ENCODE measurements around the gene STMN1.
A peak's percentile ranks its signal among the peaks of the same experiment; 100 is the strongest.

The STMN1 gene

DNA sequence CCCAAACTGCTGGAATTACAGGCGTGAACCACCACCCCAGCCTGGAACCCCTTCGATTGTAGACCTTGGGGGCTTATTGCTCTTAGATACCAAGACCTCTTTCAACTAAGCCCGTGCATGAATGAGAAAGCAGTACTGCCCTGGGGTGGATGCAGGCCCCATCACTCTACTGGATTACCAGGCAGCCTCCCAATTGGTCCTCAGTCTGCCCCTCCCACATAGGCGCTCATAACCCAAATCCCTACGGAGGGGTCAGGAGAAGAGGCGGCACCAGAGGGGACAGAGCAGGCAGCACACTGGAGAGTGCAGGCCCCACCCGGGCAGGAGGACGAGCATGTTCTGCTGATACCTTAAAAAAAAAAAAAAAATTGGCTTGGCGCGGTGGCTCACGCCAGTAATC, 12.4 kb upstream of the STMN1 start:
- DNase-seq (ENCODE audit: low spot score), result no peak

- no peak for DNase-seq (ENCODE audit: low spot score)
These were observed 11.8 kb upstream of the STMN1 start for GRCh38 chr1:25917996-25918395.

DNA sequence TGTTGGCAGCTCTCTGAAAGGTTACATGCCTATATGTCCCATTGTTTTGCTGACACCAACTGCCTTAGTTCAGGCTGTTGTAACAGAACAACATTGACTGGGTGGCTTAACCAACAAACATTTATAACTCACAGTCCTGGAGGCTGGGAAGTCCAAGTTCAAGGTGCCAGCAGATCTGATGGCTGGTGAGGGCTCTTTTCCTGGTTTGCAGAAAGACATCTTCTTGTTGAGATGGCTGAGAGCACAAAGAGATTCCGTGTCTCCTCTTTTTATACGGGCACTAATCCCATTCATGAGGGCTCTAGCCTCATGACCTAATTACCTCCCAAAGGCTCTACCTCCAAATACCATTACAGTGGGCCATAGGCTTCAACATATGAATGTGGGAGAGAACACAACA, 10.2 kb upstream of the STMN1 start:
- DNase-seq (ENCODE audit: low spot score), result no peak

- DNase-seq (ENCODE audit: low spot score), result no peak
These were observed 8.1 kb upstream of the STMN1 start for GRCh38 chr1:25914074-25914995.

DNA sequence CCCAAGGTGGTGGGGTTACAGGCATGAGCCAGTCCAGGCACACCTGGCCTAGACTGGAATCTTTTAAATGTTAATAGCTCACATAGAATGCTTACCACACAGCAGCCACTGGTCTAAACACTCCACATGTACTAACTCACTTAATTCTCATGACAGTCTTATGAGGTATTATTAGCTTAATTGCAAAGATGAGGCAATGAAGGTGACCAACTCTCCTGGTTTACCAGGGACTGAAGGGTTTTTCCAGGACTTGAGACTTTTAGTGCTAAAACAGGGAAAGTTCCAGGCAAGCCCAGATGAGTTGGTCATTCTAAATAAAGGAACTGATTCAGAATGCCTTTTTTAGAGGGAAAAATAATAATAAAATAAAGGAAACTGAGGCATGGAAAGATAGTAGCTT, 7.0 kb upstream of the STMN1 start:
- no peak for DNase-seq (ENCODE audit: low spot score)

DNA sequence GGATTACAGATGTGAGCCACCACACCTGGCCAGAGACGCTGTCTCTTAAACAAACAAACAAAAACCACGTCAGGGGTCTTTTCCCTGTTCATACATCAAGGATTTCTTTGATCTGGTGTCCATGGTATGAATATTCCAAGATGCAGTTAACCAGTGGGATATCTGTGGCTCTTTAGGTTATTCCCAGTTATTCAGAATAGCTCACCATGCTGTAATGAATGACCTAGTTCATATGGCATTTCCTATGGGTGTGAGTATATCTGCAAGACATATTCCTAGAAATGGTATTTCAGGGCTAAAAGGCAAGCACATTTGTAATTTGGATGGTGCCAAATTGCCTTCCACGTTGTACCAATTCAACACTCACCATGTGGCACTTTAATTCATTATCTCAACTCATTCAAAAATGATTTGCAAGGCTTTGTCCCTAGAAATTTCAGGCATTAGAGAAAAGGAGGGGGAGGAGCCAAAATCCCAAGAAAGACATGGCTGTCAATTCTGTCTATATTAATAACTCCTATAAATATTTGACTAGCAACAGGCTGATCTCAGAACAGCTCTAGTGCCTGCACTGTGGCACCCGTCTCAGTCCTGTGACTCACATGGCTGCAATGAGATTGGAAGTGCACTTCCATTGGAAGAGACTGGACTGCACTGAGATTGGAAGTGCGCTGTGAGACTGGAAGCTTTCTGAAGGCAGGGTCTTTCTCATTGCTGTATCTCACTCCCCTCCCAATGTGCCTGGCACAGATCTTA, 6.0 kb upstream of the STMN1 start:
- no peak for DNase-seq (ENCODE audit: low spot score)

DNA sequence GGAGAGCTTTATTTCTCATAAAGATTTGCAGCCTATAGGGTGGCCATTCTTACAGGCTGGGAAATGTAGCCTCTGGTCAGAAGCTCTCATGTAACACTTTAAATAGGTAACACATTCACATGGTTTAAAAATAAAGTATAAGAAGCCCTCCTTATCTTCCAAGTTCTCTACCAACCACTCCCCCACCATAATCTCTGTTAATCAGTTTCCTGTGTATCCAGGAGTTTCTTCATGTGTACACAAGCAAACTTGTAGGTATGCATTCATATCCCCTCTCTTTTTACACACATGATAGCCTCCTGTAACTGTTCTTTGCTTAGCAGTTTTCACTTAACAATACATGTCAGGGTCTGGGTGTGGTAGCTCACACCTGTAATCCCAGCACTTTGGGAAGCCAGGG, 4.9 kb upstream of the STMN1 start:
- DNase-seq (ENCODE audit: low spot score), result no peak

DNA sequence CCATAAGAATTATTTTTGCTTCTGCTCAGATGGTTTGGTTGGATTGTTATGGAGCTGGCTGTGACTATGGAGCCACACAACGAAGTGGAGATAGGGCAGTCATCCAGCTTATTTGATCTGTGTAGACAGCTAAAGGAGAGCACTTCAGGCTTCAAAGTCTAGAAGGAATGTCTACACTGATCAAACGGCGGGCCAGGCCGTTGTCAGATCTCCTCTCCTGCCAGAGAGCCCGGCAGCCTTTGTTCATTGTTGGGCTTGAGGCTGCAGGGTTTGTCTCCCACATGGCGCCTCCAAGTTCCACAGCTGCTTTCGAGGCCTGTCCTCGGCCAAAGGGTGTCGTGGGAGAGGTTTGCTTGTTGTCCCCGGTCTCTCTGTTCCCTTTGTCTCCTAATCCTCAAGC, 2.8 kb upstream of the STMN1 start:
- no peak for DNase-seq (ENCODE audit: low spot score)

DNA sequence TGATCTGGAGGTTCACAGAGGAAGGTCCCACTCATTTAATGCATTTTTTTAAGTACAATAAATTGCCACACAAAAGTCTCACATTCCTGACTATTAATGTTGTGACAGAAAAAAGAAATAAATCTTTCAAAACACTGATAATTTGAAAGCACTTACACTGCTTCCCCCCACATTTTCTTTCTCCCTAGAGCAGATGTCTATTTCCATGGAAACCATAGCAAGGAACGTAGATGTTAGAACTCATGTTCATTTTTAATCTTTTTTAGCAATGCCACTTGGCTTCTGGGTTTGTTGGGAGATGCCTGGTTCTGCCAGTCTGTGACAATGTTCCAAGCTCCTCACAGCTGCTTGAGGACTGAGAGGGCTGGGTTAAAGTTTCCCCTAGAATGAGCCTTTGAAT, 1.9 kb upstream of the STMN1 start:
- no peak for DNase-seq (ENCODE audit: low spot score)

DNA sequence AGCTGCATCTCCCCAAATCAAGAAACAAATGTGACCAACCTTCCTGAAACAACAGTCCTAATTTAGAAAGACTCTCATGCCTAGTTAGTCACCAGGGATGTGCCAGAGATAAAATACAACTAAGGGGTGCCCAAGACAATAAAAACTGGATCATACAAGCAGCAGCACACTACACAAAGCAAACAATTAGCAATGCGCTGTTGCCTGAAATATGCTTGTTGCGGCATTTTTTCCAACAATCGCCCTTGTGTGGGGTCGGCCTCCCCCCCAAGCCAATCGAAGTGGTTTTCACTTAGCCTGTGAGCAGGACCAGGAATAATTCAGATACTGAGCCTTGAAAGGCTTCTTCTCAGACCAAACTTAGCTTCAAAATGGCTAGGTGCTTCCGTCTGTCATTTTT, 1.4 kb upstream of the STMN1 start:
- no peak for DNase-seq (ENCODE audit: low spot score)

GRCh38 chr1:25906644-25907300, 553 bp upstream of the STMN1 start:
- DNase-seq (ENCODE audit: low spot score), result no peak

GRCh38 chr1:25904943-25905679, 1.1 kb downstream of the STMN1 start:
- DNase-seq (ENCODE audit: low spot score), result peak; percentile 81

GRCh38 chr1:25903986-25904385, 2.2 kb downstream of the STMN1 start:
- no peak for DNase-seq (ENCODE audit: low spot score)

- no peak for DNase-seq (ENCODE audit: low spot score)
These were observed 3.8 kb downstream of the STMN1 start for GRCh38 chr1:25902462-25902861.

- DNase-seq (ENCODE audit: low spot score), result no peak
These were observed 6.0 kb downstream of the STMN1 start for GRCh38 chr1:25900219-25900618.

DNA sequence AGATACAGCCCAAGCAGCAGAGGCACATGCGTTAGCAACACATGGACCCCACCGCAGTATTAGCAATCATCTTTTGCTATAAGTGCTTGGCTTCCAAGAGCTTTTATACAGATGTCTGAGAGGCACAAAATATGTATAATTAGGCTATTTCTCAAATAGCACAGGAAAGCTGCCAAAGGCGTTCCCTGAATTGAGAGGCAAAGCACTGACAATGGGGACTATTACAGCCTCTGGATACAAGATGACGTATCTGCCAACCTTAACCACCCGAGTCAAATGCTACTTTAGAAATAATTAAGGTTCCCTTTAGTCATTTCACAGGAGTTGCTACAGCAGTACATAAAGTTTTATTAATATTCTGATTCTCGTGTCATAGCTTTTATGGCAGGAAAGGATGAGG, 6.4 kb downstream of the STMN1 start:
- no peak for DNase-seq (ENCODE audit: low spot score)

DNA sequence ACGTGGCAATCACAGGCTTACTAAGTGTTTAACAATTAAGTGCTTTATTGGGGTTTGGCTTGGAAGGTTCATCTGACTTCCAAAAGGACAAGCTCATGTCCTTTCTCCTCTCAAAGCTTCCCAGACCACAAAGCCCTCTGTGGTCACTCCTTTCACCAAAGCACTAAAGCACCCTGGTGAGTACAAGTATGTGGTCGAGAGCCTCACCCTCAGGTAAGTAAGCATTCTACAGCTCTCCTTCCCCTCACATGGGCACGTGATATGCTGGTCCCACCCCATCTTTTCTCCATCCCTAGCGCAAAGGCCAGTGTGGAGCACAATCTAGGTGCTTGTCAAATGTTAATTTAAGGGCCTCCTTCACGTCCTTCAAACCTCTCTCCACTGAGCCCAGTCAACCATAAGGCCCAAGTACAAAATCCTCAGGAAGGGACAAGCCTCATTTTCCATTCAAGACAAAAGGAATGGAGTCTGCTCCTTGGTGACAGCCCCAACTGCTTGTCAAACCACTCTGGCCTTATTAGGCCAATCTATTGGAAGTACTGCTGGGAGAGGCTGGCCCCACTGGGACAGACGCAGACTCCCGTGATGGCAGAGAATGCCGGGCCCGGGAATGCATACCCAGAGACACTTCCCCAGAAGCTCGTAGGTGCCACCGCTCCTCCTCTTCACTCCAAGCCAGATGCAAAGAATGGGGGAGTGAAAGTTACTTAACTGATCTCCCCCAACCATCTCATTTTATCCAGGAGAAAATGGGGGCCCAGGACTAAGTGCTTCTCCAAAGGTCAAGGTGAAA, 7.8 kb downstream of the STMN1 start:
- no peak for DNase-seq (ENCODE audit: low spot score)

GRCh38 chr1:25897754-25898153, 8.5 kb downstream of the STMN1 start:
- DNase-seq (ENCODE audit: low spot score), result no peak

DNA sequence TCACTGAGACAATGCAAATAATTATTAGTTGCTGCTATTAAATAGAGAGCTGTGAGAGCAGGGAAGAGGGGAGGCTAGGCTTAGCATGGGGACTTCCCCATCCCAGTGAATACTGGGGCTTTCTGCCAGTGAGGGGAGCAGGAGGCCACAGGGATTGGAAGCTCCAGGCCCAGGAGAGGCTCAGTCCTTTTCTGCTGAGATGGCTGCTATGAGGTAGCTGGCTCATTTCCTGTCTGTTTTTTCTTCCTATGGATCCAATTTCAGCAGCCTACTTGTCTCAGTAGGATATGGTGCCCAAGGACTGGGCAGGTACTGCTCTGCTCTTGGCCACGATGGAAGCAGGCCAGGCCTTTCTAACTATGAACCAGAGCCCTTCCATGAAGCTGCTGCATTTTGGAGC, 10.0 kb downstream of the STMN1 start:
- no peak for DNase-seq (ENCODE audit: low spot score)

DNA sequence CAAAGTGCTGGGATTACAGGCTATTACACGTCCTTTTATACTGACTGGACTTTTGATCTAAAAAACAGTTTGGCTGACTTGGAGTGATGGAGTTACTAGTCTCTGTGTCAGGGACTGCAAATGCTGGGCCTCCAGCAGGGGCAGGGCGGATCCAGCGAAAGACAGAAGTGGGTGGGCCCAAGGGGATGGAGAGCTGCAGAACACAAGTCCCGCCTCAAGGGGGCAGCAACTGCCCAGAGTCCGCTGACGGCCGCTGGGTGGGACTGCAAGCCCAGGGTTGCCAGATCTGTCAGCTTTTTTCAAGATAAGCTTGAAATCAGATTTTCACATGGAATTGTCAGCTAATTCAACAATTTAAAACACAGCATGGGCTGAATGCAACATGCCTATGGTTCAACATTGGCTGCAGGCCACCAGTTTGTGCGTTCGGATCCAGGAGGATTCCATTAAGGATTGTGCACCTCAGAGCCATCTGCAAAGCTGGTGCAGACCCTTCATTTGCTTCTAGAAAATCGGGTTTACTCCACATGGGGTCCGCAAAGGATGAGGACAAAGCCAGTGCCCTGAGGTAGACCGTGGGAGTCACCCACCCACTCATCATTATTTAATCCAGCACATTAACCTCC, 10.7 kb downstream of the STMN1 start:
- peak; percentile 86 for DNase-seq (ENCODE audit: low spot score)

- no peak for DNase-seq (ENCODE audit: low spot score)
These were observed 13.1 kb downstream of the STMN1 start for GRCh38 chr1:25893116-25893515.

All from HuH-7.5 (cell line).